Uterus (tissue), 4 donors: ENCODE data around the gene SHKBP1. TPM values are rescaled to one million over a fixed set of nuclear protein-coding genes. Genes with fewer than 3 reads are reported as not detected.

Experiments
- DNase-seq, 2 donors: peaks; one replicate each; pipeline ENCODE4 v3.0.0-alpha.2; 2019 to 2020
- H3K27ac ChIP-seq, 2 donors: fragments of 200-600 bp; sonication (generic); 1 replicate in 1 of 2; 2 replicates in 1 of 2; pipeline ENCODE4 v1.5.1; 2016 to 2018
- H3K27me3 ChIP-seq, 2 donors: fragments of 200-600 bp; sonication (generic); one replicate each; pipeline ENCODE4 v1.5.1; 2018 to 2019; ENCODE audit warnings: control low read depth in 1 of 2
- H3K36me3 ChIP-seq, 2 donors: fragments of 200-600 bp; sonication (generic); one replicate each; pipeline ENCODE4 v1.5.1; 2019; ENCODE audit warnings: control low read depth in 1 of 2
- H3K4me1 ChIP-seq, 2 donors: fragments of 200-600 bp; sonication (generic); one replicate each; pipeline ENCODE4 v1.5.1; 2018 to 2019; ENCODE audit warnings: control low read depth in 1 of 2
- H3K4me3 ChIP-seq, 2 donors: fragments of 200-600 bp; sonication (generic); 1 replicate in 1 of 2; 2 replicates in 1 of 2; pipeline ENCODE4 v1.5.1; 2018 to 2019; ENCODE audit warnings: mild to moderate bottlenecking in 1 of 2
- H3K9me3 ChIP-seq, 2 donors: fragments of 200-600 bp; sonication (generic); one replicate each; pipeline ENCODE4 v1.5.1; 2019; ENCODE audit warnings: control low read depth in 1 of 2
- CTCF ChIP-seq, 4 experiments: fragments of 200-600 bp in 2 of 4; fragments of 450-650 bp in 2 of 4; sonication (generic) in 2 of 4; IDR thresholded peaks; one replicate each; pipeline ENCODE4 v1.5.1; 2016 to 2019; ENCODE audit warnings: antibody characterized with exemption in 4 of 4, mild to moderate bottlenecking in 2 of 4, moderate library complexity in 1 of 4
- POLR2A ChIP-seq, 2 donors: fragments of 450-650 bp; IDR thresholded peaks; one replicate each; pipeline ENCODE4 v1.6.1; 2016; ENCODE audit warnings: antibody characterized with exemption in 2 of 2, mild to moderate bottlenecking in 1 of 2, moderate library complexity in 1 of 2
- intact Hi-C: fragments of 100-400 bp; cut with DNase I; formaldehyde crosslinking; loops from one replicate; pipeline ENCODE4 v1.15.1; 2023; ENCODE audit warnings: low total_unique reads
- total RNA-seq, 4 donors: library from RNA; depleted of rRNA in 3 of 4; stranded (reverse); fragments of >200 nt in 3 of 4; gene quantifications; one replicate each; pipeline versions ENCODE4 v1.1.0 to v1.2.4, GENCODE V29; 2014 to 2023
- donor health status: DM: yes; HTN: yes; CAD: no.

SHKBP1 gene
- total RNA-seq, 4 donors from 2014 or later: 15.1 to 57.4 (median 21.9) TPM

DNA sequence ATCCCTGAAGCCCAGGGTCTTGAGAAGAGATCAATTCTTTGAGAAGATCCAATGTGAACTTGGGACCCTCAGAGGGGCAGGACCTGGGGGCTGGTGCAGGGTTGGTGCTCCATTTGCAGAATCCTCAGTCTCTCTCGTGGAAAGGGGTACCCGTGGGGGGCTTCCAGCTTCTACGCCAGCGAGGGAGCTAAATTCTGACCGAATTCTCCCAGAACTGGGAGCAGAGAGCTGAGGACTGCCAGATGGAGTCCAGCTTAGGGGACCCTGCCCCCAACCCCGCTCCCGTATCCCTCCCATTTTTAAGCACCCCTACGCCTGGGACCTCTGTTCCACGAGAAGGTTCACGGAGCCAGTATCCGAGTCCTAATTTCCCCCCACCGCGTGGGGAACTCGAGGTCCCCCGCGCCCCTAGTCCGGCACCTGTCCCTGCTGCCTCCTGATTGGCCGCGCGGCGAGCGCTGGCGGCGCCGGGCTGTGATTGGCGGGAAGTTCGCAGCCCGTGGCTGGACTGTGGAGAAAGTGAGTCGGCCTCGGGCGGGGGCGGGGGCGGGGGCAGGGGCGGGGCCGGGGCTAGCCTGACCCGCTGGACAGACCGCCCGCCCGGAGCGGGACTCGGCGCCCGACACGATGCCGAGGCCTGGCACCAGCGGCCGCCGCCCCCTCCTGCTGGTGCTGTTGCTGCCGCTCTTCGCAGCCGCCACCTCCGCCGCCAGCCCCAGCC lies 20.1 kb downstream of the SHKBP1 start:
- TF ChIP-seq POLR2A (IDR thresholded peaks at IDR 0.05): no peak
- TF ChIP-seq CTCF (IDR thresholded peaks at IDR 0.05): no peak
- no peaks in the 10 kb centered on the region for H3K36me3 ChIP-seq
- H3K4me1 ChIP-seq: peaks cover 0 to 22% of the 10 kb centered on the region in 2 donors
- H3K4me3 ChIP-seq: peak overlapping the region in 1 of 2 donors; percentile 40
- peak; percentile 69 to 78 for DNase-seq
- intact Hi-C loops: loop anchor here (5.0 kb wide), 1 partner anchor 64 kb away; no protein-coding TSS in a partner anchor
- peak overlapping the region; percentile 58 to 97 for H3K27ac ChIP-seq
- no peaks in the 10 kb centered on the region for H3K9me3 ChIP-seq
- no peaks in the 10 kb centered on the region for H3K27me3 ChIP-seq

DNA sequence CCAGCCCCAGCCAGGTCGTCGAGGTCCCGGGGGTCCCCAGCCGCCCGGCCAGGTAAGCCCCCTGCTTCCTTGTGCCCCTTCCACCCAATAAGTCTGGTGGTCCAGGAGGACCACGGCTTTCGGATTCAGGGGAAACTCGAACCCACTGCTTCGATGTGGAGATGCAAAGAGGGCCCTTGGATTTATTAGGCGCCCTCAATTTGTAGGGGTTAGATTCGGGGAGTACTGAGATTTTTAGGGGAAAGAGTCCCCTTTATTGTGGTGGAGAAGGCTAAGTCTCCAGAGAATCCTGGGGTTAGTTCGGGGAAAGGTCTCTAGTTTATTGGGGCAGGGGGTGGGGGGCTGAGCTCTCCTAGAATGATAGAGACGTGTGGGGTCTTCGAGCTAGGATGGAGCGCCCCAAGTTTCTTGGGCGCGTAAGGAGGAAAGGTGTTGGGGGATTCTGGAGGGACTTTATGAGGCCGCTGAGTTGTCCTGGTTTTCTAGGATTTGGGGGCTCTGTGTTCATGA lies 20.7 kb downstream of the SHKBP1 start:
- Histone ChIP-seq H3K36me3 (no peaks in the 10 kb centered on the region), H3K4me1 (peaks cover 0 to 24% of the 10 kb centered on the region in 2 donors), H3K4me3 (peak overlapping the region in 1 of 2 donors; percentile 40), H3K27me3 (no peaks in the 10 kb centered on the region), H3K9me3 (no peaks in the 10 kb centered on the region), H3K27ac (peak overlapping the region; percentile 58 to 97)
- intact Hi-C loops: loop anchor here (5.0 kb wide), 1 partner anchor 65 kb away; no protein-coding TSS in a partner anchor
- TF ChIP-seq CTCF (IDR thresholded peaks at IDR 0.05) (no peak), POLR2A (IDR thresholded peaks at IDR 0.05) (no peak)
- no peak for DNase-seq

- intact Hi-C loops: loop anchor here (5.0 kb wide), 1 partner anchor 66 kb away; no protein-coding TSS in a partner anchor
- H3K4me3 ChIP-seq: peak overlapping the region in 1 of 2 donors; percentile 40
- H3K9me3 ChIP-seq: no peaks in the 10 kb centered on the region
- TF ChIP-seq POLR2A (IDR thresholded peaks at IDR 0.05) (peak in 1 of 2 donors; percentile 32), CTCF (IDR thresholded peaks at IDR 0.05) (peak; percentile 96 to 99 (median 98))
- no peaks in the 10 kb centered on the region for H3K36me3 ChIP-seq
- H3K27ac ChIP-seq: peak overlapping the region; percentile 91 to 97
- DNase-seq: peak; percentile 91 to 93
- no peaks in the 10 kb centered on the region for H3K27me3 ChIP-seq
- H3K4me1 ChIP-seq: peaks cover 0 to 34% of the 10 kb centered on the region in 2 donors
Measured at GRCh38 chr19:40598121-40598917, 21.6 kb downstream of the SHKBP1 start.

DNA sequence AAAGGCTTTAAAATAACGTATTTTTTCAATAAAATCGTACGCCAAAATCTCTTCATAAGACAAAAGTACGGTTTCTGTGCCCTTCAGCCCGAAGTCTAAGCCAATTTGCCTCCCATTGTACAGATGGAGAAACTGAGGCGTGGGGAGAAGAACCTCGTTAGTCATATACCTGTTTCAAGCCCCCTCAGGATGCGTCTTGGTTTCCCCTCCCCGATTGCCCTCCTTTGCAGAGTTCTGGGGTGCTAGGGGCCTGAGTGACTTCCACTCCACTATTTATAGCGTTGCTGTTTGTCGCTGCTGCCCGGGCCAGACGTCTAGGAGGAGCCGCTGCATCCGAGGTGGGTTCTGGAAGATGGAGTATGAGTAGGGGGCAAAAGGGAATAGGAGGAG lies 22.2 kb downstream of the SHKBP1 start:
- Histone ChIP-seq H3K4me3 (no peak overlapping the region), H3K36me3 (no peaks in the 10 kb centered on the region), H3K27ac (peak overlapping the region; percentile 91 to 97), H3K27me3 (no peaks in the 10 kb centered on the region), H3K4me1 (peaks cover 0 to 38% of the 10 kb centered on the region in 2 donors), H3K9me3 (no peaks in the 10 kb centered on the region)
- intact Hi-C loops: loop anchor here (5.0 kb wide), 1 partner anchor 67 kb away; no protein-coding TSS in a partner anchor
- no peak for DNase-seq
- TF ChIP-seq CTCF (IDR thresholded peaks at IDR 0.05): no peak
- TF ChIP-seq POLR2A (IDR thresholded peaks at IDR 0.05): no peak
